Activated CD4-positive, alpha-beta T cell treated with anti-CD3 and anti-CD28 coated beads for 36 hours (primary cell): ENCODE measurements around the gene KLHL13. TPM values are rescaled to one million over a fixed set of nuclear protein-coding genes. Genes with fewer than 3 reads are reported as not detected.
"Not testable (repeated sequence)": the region's sequence is repeated elsewhere in the genome, so short reads cannot be mapped to it uniquely, and the experiment has no call there.

Source experiments
- ATAC-seq: fragments of 200-7000 bp; cut with Tn5 transposase; one replicate; pipeline ENCODE4 v1.10.0; 2021; ENCODE audit warnings: mild to moderate bottlenecking, moderate library complexity
- CTCF ChIA-PET: fragments of 350-600 bp; sonication (Branson Sonifier 250); formaldehyde crosslinking; loops from one replicate; lab custom pipeline; 2021; ENCODE audit warnings: antibody characterized with exemption; lab: Charles Lee
- POLR2A ChIA-PET: fragments of 350-600 bp; sonication (Branson Sonifier 250); formaldehyde crosslinking; loops from one replicate; lab custom pipeline; 2021; ENCODE audit warnings: antibody characterized with exemption, inconsistent platforms; lab: Charles Lee
- DNase-seq: peaks from one replicate; pipeline ENCODE4 v3.0.0-alpha.2; 2020
- H3K27ac Mint-ChIP-seq: one replicate; pipeline ENCODE4 v1.8.0; 2021; ENCODE audit warnings: mixed read lengths
- H3K27me3 Mint-ChIP-seq: one replicate; pipeline ENCODE4 v1.8.0; 2021; ENCODE audit warnings: mixed read lengths
- H3K36me3 Mint-ChIP-seq: one replicate; pipeline ENCODE4 v1.8.0; 2021; ENCODE audit warnings: low read depth, mixed read lengths
- H3K4me1 Mint-ChIP-seq: one replicate; pipeline ENCODE4 v1.8.0; 2021; ENCODE audit warnings: mixed read lengths
- H3K4me3 Mint-ChIP-seq: one replicate; pipeline ENCODE4 v1.8.0; 2021; ENCODE audit warnings: mild to moderate bottlenecking, moderate library complexity, mixed read lengths
- H3K9me3 Mint-ChIP-seq: one replicate; pipeline ENCODE4 v1.8.0; 2021; ENCODE audit warnings: low read depth, mixed read lengths
- intact Hi-C, 2 experiments: fragments of 100-400 bp; cut with DNase I in 1 of 2; cut with micrococcal nuclease in 1 of 2; formaldehyde crosslinking; loops; one replicate each; pipeline versions ENCODE4 v1.14.2 to v1.15.1; 2022 to 2024; cut with DNase I, micrococcal nuclease
- total RNA-seq, 2 experiments: library from RNA; stranded (reverse); gene quantifications; one replicate each; pipeline ENCODE4 v1.2.3, GENCODE V29; 2021

The KLHL13 gene
- total RNA-seq, 2 experiments from 2014 or later = 2.0 to 3.5 TPM

GRCh38 chrX:117985241-117985640 is 131.4 kb downstream of the KLHL13 start:
- Mint-ChIP-seq H3K36me3 (no peaks in the 10 kb centered on the region), H3K27me3 (no peaks in the 10 kb centered on the region), H3K4me3 (no peak overlapping the region), H3K4me1 (no peaks in the 10 kb centered on the region), H3K9me3 (no peaks in the 10 kb centered on the region), H3K27ac (no peak overlapping the region)
- ChIA-PET POLR2A (no interaction called here), CTCF (no interaction called here)
- DNase-seq (no peak), ATAC-seq (no peak)
- intact Hi-C loops = no loop called here

DNA sequence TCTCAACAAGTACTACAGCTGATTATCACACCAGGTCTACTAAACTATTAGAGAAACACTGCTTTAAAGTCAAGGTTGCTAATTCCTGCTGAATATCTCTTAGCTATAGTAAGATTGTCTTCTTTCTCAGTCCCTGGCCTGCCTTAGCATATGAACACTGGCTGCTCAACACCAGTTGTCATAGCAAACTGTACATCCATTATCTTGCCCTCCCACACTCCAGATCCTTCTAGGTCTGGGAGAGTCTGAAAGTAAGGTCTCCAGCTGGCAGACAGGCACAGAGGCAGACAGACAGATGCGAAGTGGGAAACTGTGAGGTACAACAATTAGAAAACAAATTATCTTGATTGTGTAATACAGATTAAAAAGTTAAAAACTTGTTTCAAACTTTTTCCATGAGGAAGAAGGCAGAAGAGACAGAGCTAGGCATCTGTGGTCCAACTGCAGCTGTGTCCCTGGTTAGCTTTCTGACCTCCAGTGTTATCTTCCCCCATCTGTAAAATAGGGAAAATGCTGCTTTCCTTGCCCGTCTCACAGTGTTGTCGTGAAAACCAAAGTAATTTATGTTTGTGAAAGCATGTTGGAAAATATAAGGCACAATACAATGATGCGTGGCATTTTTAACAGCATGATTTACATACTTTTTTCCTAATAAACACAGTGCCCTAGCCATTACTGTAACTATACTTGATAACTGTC is 133.8 kb downstream of the KLHL13 start:
- Mint-ChIP-seq H3K27ac (no peak overlapping the region), H3K27me3 (no peaks in the 10 kb centered on the region), H3K4me3 (no peak overlapping the region), H3K9me3 (no peaks in the 10 kb centered on the region), H3K4me1 (no peaks in the 10 kb centered on the region), H3K36me3 (no peaks in the 10 kb centered on the region)
- CTCF ChIA-PET = no interaction called here
- DNase-seq (no peak), ATAC-seq (no peak)
- intact Hi-C loops = no loop called here
- POLR2A ChIA-PET = no interaction called here

DNA sequence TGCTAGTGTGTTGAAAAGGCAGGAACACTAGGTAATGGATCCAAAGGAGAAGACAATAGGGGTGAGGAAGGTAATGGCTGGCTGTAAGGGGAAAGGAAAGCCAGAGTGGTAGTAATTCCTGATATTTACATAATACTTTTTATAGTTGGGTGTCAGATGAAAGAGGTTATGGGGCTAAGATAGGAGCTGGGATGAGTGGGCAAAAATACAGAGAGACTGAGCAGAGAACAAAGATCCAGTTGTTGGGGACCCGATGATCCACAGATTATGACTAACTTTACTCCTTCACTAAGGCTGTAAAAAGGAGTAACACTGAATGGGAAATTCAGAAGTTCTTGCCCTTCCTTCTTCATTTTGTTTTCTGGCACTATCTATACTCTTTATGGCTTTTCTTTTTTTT is 138.2 kb downstream of the KLHL13 start:
- Mint-ChIP-seq H3K9me3 (no peaks in the 10 kb centered on the region), H3K36me3 (no peaks in the 10 kb centered on the region), H3K27me3 (no peaks in the 10 kb centered on the region), H3K4me3 (no peak overlapping the region), H3K27ac (no peak overlapping the region), H3K4me1 (no peaks in the 10 kb centered on the region)
- ChIA-PET CTCF (no interaction called here), POLR2A (no interaction called here)
- no peak for DNase-seq
- intact Hi-C loops = no loop called here
- ATAC-seq = no peak

- ATAC-seq (no peak), DNase-seq (no peak)
- Mint-ChIP-seq H3K9me3 (no peaks in the 10 kb centered on the region), H3K27ac (no peak overlapping the region), H3K4me3 (no peak overlapping the region), H3K36me3 (no peaks in the 10 kb centered on the region), H3K4me1 (no peaks in the 10 kb centered on the region), H3K27me3 (no peaks in the 10 kb centered on the region)
- POLR2A ChIA-PET = no interaction called here
- intact Hi-C loops = no loop called here
- CTCF ChIA-PET = no interaction called here
Measured at GRCh38 chrX:117977526-117977925, 139.1 kb downstream of the KLHL13 start.

- Mint-ChIP-seq H3K4me3 (no peak overlapping the region), H3K4me1 (no peaks in the 10 kb centered on the region), H3K27ac (no peak overlapping the region), H3K27me3 (no peaks in the 10 kb centered on the region), H3K36me3 (no peaks in the 10 kb centered on the region), H3K9me3 (no peaks in the 10 kb centered on the region)
- DNase-seq = no peak
- CTCF ChIA-PET = interaction anchor here (0.5 kb wide), 1 partner anchor 245 kb away, joined by 4 read pairs; no protein-coding TSS in a partner anchor
- POLR2A ChIA-PET = no interaction called here
- no peak for ATAC-seq
- intact Hi-C loops = no loop called here
Measured at GRCh38 chrX:117973110-117973807, 143.4 kb downstream of the KLHL13 start.

GRCh38 chrX:117972711-117973109 is 143.9 kb downstream of the KLHL13 start:
- DNase-seq (no peak), ATAC-seq (no peak)
- Mint-ChIP-seq H3K27ac (no peak overlapping the region), H3K4me3 (no peak overlapping the region), H3K36me3 (no peaks in the 10 kb centered on the region), H3K9me3 (no peaks in the 10 kb centered on the region), H3K27me3 (no peaks in the 10 kb centered on the region), H3K4me1 (no peaks in the 10 kb centered on the region)
- intact Hi-C loops = no loop called here
- ChIA-PET POLR2A (no interaction called here), CTCF (no interaction called here)

- CTCF ChIA-PET = no interaction called here
- intact Hi-C loops = no loop called here
- Mint-ChIP-seq H3K27ac (no peak overlapping the region), H3K36me3 (no peaks in the 10 kb centered on the region), H3K4me1 (no peaks in the 10 kb centered on the region), H3K27me3 (no peaks in the 10 kb centered on the region), H3K4me3 (no peak overlapping the region), H3K9me3 (no peaks in the 10 kb centered on the region)
- ATAC-seq = no peak
- DNase-seq = no peak
- POLR2A ChIA-PET = no interaction called here
Measured at GRCh38 chrX:117969782-117970181, 146.8 kb downstream of the KLHL13 start.

GRCh38 chrX:117969328-117969727 is 147.3 kb downstream of the KLHL13 start:
- H3K27me3 Mint-ChIP-seq = no peaks in the 10 kb centered on the region
- POLR2A ChIA-PET = no interaction called here
- CTCF ChIA-PET = no interaction called here
- H3K4me1 Mint-ChIP-seq = no peaks in the 10 kb centered on the region
- no peaks in the 10 kb centered on the region for H3K9me3 Mint-ChIP-seq
- H3K27ac Mint-ChIP-seq = no peak overlapping the region
- ATAC-seq = no peak
- intact Hi-C loops = no loop called here
- H3K36me3 Mint-ChIP-seq = no peaks in the 10 kb centered on the region
- H3K4me3 Mint-ChIP-seq = no peak overlapping the region
- no peak for DNase-seq

DNA sequence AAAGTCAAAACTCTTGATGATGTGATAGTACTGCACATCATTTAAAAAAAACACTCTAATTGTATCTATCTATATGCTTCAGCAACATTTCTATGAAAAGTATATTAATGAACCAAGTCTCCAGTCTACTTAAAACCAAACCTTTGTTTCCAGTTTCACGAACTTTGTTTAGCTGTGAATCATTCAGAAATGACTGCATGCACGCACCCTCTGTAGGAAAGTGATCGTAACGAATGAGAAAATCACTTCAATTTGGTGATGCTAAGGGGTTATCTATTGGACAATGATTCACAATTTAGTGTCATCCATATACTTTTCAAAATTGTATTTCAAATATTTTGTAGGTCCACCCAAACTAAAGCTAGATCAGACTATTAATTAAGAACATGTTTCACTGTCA is 157.6 kb downstream of the KLHL13 start:
- Mint-ChIP-seq H3K27me3 (no peaks in the 10 kb centered on the region), H3K9me3 (no peaks in the 10 kb centered on the region), H3K27ac (no peak overlapping the region), H3K4me3 (no peak overlapping the region), H3K4me1 (no peaks in the 10 kb centered on the region), H3K36me3 (no peaks in the 10 kb centered on the region)
- DNase-seq (no peak), ATAC-seq (no peak)
- CTCF ChIA-PET = interaction anchor here (1.7 kb wide), 1 partner anchor 12 kb away, joined by 3 read pairs; no protein-coding TSS in a partner anchor
- intact Hi-C loops = no loop called here
- POLR2A ChIA-PET = no interaction called here

DNA sequence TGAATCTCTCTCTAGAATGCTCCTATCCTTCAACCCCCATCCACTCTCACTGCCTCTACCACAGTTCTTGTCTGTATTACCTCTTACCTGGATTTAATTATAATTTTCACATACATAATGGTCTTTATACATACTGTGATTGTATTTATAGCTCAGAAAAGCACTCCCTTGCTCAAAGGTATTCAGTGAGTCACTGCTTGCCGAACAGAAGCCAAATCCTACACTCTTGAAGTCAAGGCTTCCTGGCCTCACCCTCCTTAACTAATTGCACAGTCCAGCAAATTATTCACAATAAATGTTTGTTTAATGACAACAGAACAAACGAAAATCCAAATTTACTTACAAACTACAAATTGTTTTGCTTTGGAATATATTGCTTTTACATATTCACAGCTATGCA is 159.5 kb downstream of the KLHL13 start:
- Mint-ChIP-seq H3K27me3 (no peaks in the 10 kb centered on the region), H3K4me1 (no peaks in the 10 kb centered on the region), H3K27ac (no peak overlapping the region), H3K9me3 (no peaks in the 10 kb centered on the region), H3K36me3 (no peaks in the 10 kb centered on the region), H3K4me3 (no peak overlapping the region)
- POLR2A ChIA-PET = no interaction called here
- intact Hi-C loops = no loop called here
- CTCF ChIA-PET = no interaction called here
- ATAC-seq (no peak), DNase-seq (no peak)

DNA sequence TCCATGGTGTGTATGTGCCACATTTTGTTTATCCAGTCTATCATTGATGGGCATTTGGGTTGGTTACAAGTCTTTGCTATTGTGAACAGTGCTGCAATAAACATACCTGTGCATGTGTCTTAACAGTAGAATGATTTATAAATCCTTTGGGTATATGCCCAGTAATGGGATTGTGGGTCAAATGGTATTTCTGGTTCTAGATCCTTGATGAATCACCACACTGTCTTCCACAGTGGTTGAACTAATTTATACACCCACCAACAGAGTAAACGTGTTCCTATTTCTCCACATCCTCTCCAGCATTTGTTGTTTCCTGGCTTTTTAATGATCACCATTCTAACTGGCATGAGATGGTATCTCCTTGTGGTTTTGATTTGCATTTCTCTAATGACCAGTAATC is 177.3 kb downstream of the KLHL13 start:
- H3K9me3 Mint-ChIP-seq, DNase-seq, intact Hi-C loops, H3K4me1 Mint-ChIP-seq, H3K36me3 Mint-ChIP-seq, CTCF ChIA-PET, H3K4me3 Mint-ChIP-seq, H3K27ac Mint-ChIP-seq, POLR2A ChIA-PET, ATAC-seq, H3K27me3 Mint-ChIP-seq: not testable (repeated sequence)

DNA sequence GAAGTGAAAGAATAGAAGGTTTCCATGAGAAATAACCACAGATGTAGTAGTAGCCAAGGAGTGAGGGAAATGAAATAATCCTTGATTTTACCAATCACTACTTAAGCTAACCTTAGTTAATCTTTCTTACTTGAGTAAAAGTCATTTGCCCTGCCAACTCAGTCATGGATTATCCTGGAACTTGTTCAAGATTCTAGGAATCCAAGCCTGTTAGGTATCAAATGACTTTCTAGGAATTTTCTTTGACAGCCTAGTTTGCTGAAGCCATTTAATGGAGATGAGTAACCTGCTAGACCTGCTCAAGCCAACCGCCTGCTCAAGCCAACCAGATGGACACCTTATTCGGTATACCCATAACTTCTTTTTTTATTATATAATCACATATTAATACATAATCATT is 180.5 kb downstream of the KLHL13 start:
- H3K4me3 Mint-ChIP-seq = no peak overlapping the region
- ATAC-seq (no peak), DNase-seq (no peak)
- no peaks in the 10 kb centered on the region for H3K36me3 Mint-ChIP-seq
- no peaks in the 10 kb centered on the region for H3K4me1 Mint-ChIP-seq
- POLR2A ChIA-PET = no interaction called here
- no peak overlapping the region for H3K27ac Mint-ChIP-seq
- intact Hi-C loops = no loop called here
- CTCF ChIA-PET = interaction anchor here (0.7 kb wide), 1 partner anchor 74 kb away, joined by 3 read pairs; no protein-coding TSS in a partner anchor
- no peaks in the 10 kb centered on the region for H3K9me3 Mint-ChIP-seq
- H3K27me3 Mint-ChIP-seq = no peaks in the 10 kb centered on the region
